ENCODE results near the gene FILIP1. TPM values are rescaled to one million over a fixed set of nuclear protein-coding genes. Genes with fewer than 3 reads are reported as not detected.

Gene FILIP1
- total and polyA plus RNA-seq, 2 of the 4 experiments (the other 2 are of a cell fraction) = under 0.01 to 0.03 TPM

DNA sequence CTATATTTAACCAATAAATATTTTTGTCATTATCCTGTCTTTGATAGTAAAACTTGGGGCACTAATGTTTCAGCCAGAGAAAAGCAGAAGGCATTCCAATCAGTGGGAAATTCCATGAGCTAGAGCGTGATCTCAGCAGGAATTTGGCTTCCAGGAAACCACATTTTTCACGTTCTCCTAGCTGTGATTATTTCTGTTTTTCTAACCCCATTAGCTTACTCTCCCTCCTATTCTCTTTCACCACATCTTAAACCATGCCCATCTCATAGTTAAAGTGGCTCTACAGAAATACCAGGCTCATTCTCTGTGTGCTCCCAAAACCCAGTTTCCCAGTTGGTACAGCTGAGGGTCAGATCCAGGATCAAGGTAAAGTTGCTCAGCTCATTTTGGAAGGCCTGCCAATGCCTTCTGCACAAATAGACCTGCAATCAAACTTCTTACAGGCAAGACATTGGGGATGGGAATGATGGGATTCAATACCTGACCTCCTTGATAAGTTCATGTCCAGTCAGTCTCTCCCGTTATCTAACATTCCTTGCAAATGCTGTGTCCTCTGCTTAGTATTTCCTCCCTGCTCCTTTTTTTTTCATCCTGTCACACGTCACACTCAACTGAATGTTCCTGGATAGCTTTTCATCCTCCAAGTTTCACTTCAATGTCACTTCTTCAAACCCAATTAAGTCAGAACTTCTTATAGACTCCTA, 175.9 kb downstream of the FILIP1 start:
- Histone ChIP-seq H4K5ac (ENCODE audit: low read depth, low read length) (peak overlapping the region; percentile 54; the same call in 1 of the 2 replicates), H3K27me3 (ENCODE audit: control insufficient read depth, insufficient read depth, low read length) (peaks cover 3% of the 10 kb centered on the region; the same call in 1 of the 2 replicates), H3K27ac (ENCODE audit: insufficient read depth, low read length) (no peak overlapping the region), H3K4me1 (ENCODE audit: control insufficient read depth, insufficient read depth, low read length) (peaks cover 3% of the 10 kb centered on the region), H3K23ac (ENCODE audit: low read depth, low read length) (no peak overlapping the region), H2BK120ac (ENCODE audit: low read depth, low read length) (peak overlapping the region; percentile 22; the same call in 1 of the 2 replicates), H2BK15ac (ENCODE audit: low read depth, low read length) (peak overlapping the region; percentile 1; the same call in 1 of the 3 replicates), H3K9me1 (ENCODE audit: insufficient read depth, low read length) (no peaks in the 10 kb centered on the region), H3K4ac (ENCODE audit: low read depth, low read length) (peak overlapping the region; percentile 53; the same call in 1 of the 2 replicates), H2BK20ac (ENCODE audit: low read depth, low read length) (peak overlapping the region; percentile 44; the same call in 1 of the 2 replicates), H3K9me3 (ENCODE audit: control insufficient read depth, insufficient read depth, low read length) (no peaks in the 10 kb centered on the region), H3K18ac (ENCODE audit: low read depth, low read length) (peak overlapping the region; percentile 74), H2AK9ac (replicated peaks; ENCODE audit: low read depth, low read length, poor library complexity) (no peak overlapping the region), H3K36me3 (ENCODE audit: control insufficient read depth, insufficient read depth, low read length) (no peaks in the 10 kb centered on the region), H4K8ac (ENCODE audit: low read depth in 2 of 2, low read length in 2 of 2) (peak overlapping the region; percentile 10 to 13; a peak in 1 of 4 replicates), H3K9ac (ENCODE audit: low read depth, low read length) (no peak overlapping the region), H3K14ac (replicated peaks; ENCODE audit: low read depth, low read length) (peak overlapping the region; percentile 26; the same call in 1 of the 2 replicates), H2AFZ (replicated peaks; ENCODE audit: low read length, poor library complexity) (peak overlapping the region; percentile 4), H4K91ac (ENCODE audit: insufficient read depth, low read depth, low read length) (0 out of 2 replicates have a peak overlapping the region, but pooled peaks have one; percentile 2), H3K4me3 (ENCODE audit: insufficient read depth, low read depth, low read length) (no peak overlapping the region), H3K4me2 (ENCODE audit: low read depth, low read length) (peak overlapping the region; percentile 53), H2AK5ac (ENCODE audit: low read depth, low read length) (peak overlapping the region; percentile 1; the same call in 1 of the 2 replicates), H3K56ac (ENCODE audit: extremely low read depth, insufficient read depth, low read length) (no peak overlapping the region), H2BK5ac (ENCODE audit: low read depth, low read length, poor library complexity, severe bottlenecking) (peak overlapping the region; percentile 61), H4K20me1 (ENCODE audit: insufficient read depth, low read length) (no peaks in the 10 kb centered on the region), H3K79me1 (ENCODE audit: low read depth in 1 of 2, low read length in 2 of 2) (no peaks in the 10 kb centered on the region)
- in situ Hi-C loops (cut with MboI; ENCODE audit: low sequenced_read_pairs) (no loop called here), intact Hi-C loops (cut with micrococcal nuclease) (no loop called here), dilution Hi-C loops (cut with HindIII; ENCODE audit: low sequenced_read_pairs, unreplicated experiment) (no loop called here)
- POLR2A ChIA-PET (ENCODE audit: unreplicated experiment) = no interaction called here
- no TSS peak for BruUV-seq (replicated peaks)
- peak; percentile 69 for DNase-seq
- TF ChIP-seq SMC3 (IDR thresholded peaks at IDR 0.05; ENCODE audit: low read depth, low read length) (no peak), FOS (IDR thresholded peaks at IDR 0.05; ENCODE audit: low read depth, low read length) (no peak), BHLHE40 (IDR thresholded peaks at IDR 0.05; ENCODE audit: low read depth, low read length) (no peak; the same call in 1 of the 2 replicates), RAD21 (IDR thresholded peaks at IDR 0.05; ENCODE audit: low read length) (no peak), MAZ (IDR thresholded peaks at IDR 0.05; ENCODE audit: borderline replicate concordance, low read depth, low read length) (no peak), MXI1 (IDR thresholded peaks at IDR 0.05; ENCODE audit: borderline replicate concordance, low read depth, low read length) (no peak), RFX5 (IDR thresholded peaks at IDR 0.05; ENCODE audit: low read depth, low read length) (no peak), NFE2L2 (IDR thresholded peaks at IDR 0.05; ENCODE audit: low read depth, low read length) (no peak), POLR2A (IDR thresholded peaks at IDR 0.05; ENCODE audit: low read depth, low read length) (no peak), MAFK (IDR thresholded peaks at IDR 0.05; ENCODE audit: low read depth, low read length) (no peak), CEBPB (IDR thresholded peaks at IDR 0.05; ENCODE audit: low read depth, low read length) (no peak)
- TF ChIP-seq, protein P1, sequence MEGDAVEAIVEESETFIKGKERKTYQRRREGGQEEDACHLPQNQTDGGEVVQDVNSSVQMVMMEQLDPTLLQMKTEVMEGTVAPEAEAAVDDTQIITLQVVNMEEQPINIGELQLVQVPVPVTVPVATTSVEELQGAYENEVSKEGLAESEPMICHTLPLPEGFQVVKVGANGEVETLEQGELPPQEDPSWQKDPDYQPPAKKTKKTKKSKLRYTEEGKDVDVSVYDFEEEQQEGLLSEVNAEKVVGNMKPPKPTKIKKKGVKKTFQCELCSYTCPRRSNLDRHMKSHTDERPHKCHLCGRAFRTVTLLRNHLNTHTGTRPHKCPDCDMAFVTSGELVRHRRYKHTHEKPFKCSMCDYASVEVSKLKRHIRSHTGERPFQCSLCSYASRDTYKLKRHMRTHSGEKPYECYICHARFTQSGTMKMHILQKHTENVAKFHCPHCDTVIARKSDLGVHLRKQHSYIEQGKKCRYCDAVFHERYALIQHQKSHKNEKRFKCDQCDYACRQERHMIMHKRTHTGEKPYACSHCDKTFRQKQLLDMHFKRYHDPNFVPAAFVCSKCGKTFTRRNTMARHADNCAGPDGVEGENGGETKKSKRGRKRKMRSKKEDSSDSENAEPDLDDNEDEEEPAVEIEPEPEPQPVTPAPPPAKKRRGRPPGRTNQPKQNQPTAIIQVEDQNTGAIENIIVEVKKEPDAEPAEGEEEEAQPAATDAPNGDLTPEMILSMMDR (conservative IDR thresholded peaks at IDR 0.05; ENCODE audit: low read depth, low read length) = no peak
- TF ChIP-seq, protein P2, sequence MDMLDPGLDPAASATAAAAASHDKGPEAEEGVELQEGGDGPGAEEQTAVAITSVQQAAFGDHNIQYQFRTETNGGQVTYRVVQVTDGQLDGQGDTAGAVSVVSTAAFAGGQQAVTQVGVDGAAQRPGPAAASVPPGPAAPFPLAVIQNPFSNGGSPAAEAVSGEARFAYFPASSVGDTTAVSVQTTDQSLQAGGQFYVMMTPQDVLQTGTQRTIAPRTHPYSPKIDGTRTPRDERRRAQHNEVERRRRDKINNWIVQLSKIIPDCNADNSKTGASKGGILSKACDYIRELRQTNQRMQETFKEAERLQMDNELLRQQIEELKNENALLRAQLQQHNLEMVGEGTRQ (IDR thresholded peaks at IDR 0.05; ENCODE audit: low read depth, low read length) = no peak
- TF ChIP-seq, protein P3, sequence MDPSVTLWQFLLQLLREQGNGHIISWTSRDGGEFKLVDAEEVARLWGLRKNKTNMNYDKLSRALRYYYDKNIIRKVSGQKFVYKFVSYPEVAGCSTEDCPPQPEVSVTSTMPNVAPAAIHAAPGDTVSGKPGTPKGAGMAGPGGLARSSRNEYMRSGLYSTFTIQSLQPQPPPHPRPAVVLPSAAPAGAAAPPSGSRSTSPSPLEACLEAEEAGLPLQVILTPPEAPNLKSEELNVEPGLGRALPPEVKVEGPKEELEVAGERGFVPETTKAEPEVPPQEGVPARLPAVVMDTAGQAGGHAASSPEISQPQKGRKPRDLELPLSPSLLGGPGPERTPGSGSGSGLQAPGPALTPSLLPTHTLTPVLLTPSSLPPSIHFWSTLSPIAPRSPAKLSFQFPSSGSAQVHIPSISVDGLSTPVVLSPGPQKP (IDR thresholded peaks at IDR 0.05; ENCODE audit: borderline replicate concordance, low read depth, low read length) = no peak
- WGBS, 2 experiments (ENCODE audit: extremely low coverage in 2 of 2, insufficient read length in 1 of 2) = 59% methylated on average over 4 of the region's 4 CpGs; no CpG with 5 or more reads in 1 of the 2 experiments
- CTCF ChIA-PET = no interaction called here
- peak; percentile 85 for ATAC-seq (ENCODE audit: low read depth)

Data from IMR-90 (cell line).